AG08395 (cell line): ENCODE results near the gene LMNA.
"Not testable (repeated sequence)": the region's sequence is repeated elsewhere in the genome, so short reads cannot be mapped to it uniquely, and the experiment has no call there.

Experiments used
- DNase-seq: peaks from one replicate; pipeline ENCODE4 v3.0.0; 2012; ENCODE audit warnings: mixed read lengths, low spot score

Gene LMNA

DNA sequence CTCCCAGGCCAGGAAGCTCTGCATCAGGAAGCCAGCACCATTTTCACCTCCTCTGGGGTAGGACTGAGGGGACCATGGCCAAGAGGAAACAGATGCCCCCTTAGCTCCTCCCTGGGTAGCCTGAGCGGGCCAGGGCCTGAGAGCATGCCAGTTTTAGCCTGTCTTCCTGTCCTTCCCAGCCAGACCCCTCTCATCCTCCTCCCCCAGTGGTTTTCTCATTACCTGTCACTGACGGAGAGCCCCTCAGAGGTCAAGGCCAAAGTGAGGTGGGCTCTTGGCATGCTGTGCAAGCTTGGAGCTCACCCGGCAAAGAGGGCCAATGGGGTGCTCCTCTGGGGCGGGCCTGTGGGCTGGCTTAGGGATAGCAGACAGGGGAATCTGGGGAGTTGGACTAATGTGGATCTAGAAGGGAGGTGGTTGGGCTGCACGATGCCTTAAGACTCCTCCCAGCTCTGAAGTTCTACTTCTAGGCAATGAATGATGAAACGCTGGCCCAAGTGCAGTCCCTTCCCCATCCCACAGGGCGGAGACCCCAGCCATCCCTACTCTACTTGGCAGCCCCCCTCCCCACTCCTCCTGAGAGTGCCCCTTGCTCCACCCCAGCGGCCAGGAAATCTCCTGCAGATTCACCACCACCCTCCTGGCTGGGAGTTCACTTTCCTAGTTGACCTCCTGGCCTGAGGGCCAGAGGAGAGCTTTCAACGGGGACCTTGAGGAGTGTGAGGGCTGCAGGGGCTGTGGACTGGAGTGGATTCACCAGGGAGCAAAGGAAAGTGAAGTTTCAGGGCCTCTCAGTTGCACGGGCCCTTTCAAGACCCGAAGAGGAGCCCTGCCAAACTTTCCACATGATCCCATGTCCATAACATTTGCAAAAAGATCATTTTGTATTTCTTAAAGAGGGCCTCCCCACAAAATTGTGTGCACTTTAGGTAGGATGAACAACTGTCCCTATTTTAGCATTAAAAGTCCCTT, 9.4 kb upstream of the LMNA start:
- peak; percentile 70 for DNase-seq

DNA sequence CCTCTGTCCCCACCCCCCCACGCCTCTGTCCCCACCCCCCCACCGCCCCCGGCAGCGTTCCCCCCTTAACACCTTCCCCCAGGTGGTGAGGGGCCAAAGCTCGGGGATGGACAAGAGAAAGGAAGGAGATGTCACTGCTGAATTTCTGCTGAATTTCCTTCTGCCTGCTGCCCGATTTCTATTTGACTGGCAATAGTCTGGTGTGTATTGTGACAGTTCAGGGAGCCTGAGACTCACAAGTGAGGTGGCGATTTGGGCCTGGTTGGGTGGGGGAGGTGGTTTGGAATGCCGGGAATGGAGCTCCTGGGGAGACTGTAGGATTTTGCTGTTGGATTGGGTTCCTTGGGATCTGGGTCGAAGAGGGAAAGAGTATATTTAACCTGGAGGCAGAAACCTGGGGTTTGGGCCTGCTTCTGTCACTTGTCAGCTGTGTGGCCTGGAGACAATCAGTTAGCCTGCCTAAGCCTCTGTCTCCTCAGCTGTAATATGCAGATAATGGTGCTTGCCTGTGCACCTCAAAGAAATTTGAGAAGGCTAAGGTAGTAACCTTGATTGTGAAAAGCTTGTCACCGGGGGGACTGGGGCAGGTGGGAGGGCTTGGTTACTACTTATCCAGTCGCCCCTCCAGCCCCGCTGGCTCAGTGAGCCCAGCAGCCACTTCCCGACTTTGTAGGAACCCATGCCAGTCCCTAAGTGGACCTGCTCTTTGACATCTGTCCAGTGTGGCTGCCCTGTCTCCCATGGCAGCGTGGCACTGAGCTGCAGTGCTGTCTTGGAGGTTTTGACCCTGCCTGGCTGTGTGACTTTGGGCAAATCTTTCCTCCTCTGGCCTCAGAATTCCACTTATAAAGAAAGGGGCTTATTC, 7.7 kb upstream of the LMNA start:
- DNase-seq: no peak

GRCh38 chr1:156108057-156108456, 6.5 kb upstream of the LMNA start:
- no peak for DNase-seq

GRCh38 chr1:156108664-156109241, 5.8 kb upstream of the LMNA start:
- DNase-seq: no peak

- DNase-seq: no peak
These were observed 4.3 kb upstream of the LMNA start for GRCh38 chr1:156110252-156110651.

GRCh38 chr1:156111355-156111962, 3.1 kb upstream of the LMNA start:
- no peak for DNase-seq

- DNase-seq: no peak
These were observed 2.0 kb upstream of the LMNA start for GRCh38 chr1:156112276-156113137.

DNA sequence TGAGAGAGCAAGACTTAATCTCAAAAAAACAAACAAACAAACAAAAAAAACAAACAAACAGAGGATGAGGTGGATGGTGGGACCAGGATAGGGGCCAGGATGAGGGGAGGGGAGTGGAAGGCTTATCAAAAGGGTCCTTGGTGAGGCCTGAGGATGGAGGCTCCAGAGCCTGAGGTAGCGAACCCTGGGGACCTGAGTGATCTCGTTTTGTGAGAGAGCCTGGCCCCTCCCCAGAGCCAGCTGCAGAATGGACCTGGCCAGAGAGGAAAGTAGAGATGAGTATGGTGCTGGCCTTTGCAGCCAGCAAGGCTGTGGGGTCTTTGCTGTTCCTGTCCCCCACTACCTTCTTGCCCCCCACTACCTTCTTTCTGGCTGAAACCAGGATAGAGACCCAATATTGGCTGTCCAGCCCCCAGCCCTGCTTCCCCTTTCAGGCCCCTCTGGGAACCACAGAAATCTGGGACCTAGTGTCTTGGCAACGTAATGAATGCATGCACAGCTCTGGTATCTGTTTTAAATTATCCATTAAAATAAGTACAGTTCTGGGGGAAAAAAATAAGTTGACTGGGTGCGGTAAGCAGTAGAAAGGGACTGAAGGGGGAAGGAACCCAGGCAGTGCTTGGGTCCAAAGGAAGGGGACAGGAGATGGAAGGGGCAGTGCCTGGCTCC, 1.1 kb upstream of the LMNA start:
- no peak for DNase-seq

- no peak for DNase-seq
These were observed 505 bp downstream of the LMNA start for GRCh38 chr1:156114919-156115513.

GRCh38 chr1:156115514-156116374, 1.2 kb downstream of the LMNA start:
- no peak for DNase-seq

DNA sequence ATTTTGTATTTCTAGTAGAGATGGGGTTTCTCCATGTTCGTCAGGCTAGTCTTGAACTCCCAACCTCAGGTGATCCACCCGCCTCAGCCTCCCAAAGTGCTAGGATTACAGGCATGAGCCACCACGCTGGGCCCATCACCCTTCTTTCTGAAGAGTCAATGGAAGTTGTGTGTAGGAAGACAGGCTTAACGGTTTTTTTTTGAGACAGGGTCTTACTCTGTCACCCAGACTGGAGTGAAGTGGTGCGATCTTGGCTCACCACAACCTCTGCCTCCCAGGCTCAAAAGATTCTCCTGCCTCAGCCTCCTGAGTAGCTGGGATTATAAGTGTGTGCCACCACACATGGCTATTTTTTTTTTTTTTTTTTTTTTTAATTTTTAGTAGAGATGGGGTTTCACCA, 2.2 kb downstream of the LMNA start:
- not testable (repeated sequence) for DNase-seq

GRCh38 chr1:156117414-156118176, 3.1 kb downstream of the LMNA start:
- DNase-seq: no peak

GRCh38 chr1:156118177-156118868, 3.8 kb downstream of the LMNA start:
- DNase-seq: no peak

GRCh38 chr1:156119503-156120209, 5.1 kb downstream of the LMNA start:
- DNase-seq: peak; percentile 65

DNA sequence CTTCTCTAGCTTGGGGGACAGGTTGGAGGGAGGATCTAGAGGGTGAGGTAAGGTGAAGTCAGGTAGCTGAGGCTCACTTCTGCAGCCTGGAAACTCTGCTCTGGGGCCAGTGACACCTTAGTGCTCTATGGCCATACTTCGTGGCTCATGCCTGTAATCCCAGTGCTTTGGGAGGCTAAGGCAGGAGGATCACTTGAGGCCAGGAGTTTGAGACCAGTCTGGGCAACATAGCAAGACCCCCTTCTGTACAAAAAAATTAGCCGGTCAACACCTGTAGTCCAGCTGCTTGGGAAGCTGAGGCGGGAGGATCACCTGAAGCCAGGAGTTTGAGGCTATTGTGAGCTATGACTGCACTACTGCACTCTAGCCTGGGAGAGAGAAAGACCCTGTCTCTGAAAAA, 5.8 kb downstream of the LMNA start:
- no peak for DNase-seq

- DNase-seq: not testable (repeated sequence)
These were observed 6.5 kb downstream of the LMNA start for GRCh38 chr1:156121005-156121404.

DNA sequence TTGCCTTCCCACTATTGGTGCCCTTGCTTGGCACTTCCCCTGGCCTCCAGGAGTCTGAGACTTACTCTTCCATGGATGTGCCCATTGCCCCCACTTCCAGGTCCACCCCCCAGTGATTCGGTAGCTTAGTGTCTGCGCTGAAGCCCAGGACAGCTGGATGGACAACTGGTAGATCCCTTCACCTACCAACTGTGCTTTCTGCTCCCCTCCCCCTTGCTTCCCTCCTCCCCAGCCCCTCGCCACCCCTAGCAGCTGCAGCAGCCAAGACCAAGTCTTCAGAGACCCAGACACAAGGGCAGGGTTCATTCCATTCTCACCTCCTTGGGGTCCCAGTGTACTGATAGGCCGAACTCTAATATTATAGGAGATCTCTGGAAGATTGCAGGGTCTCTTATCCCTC, 6.9 kb downstream of the LMNA start:
- no peak for DNase-seq
